ENCODE data around the gene NEK10.

The NEK10 gene

DNA sequence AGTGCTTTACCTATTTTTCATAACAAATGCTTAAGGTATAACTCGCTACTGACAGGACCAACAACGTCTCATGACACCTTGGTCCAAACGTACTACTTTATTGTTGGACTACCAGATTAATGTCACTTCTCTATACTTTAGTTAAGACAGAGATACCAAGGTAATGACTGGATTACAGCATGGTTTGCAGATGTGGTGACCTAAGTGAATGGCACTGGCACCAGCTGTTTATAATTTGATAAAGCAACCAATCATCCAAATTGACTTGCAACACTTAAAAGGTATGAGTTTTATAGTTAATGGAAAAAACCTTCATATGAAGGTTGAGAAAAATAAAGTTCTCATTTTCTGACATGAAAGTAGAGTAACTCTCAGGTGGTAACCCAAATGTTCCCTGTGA, 209.0 kb downstream of the NEK10 start:
- DNase-seq = no peak

DNA sequence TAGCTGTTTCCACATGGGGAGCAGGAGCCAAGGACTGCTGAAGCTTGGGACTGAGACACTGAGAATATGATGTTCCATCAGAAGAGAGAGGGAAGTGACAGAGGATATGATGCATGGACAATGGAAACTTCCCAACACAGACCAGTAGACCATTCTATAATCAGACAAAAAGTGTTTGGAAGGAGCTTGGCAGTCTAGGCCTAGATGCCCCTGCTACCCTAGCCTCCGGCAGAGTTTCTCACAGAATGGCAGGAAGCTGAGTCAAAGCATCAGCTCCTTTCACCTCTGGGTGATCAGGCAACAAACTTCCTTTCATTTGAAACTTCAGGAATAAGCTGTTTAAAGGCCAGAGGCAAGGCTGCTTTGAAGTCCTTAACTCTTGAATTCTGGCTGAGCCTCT, 222.0 kb downstream of the NEK10 start:
- no peak for DNase-seq

DNA sequence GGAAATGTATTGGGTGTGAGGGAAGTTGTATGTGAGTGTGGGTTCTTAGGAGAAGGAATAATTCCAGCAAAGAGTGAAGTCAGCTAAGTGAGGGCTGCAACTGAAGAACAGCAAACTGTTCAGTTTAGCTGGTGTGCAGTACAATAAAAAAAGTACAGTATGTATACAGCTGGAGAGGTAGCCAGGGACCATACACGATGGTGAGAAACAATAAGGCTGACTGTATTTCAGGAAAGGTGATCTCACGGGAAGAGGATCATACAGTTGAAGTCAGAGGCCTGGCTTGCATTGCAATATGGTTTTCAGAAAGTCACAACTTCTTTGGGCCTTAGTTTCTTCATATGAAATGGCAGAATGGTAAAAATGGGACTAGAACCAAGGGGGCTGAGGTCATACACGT, 222.4 kb downstream of the NEK10 start:
- DNase-seq = no peak

DNA sequence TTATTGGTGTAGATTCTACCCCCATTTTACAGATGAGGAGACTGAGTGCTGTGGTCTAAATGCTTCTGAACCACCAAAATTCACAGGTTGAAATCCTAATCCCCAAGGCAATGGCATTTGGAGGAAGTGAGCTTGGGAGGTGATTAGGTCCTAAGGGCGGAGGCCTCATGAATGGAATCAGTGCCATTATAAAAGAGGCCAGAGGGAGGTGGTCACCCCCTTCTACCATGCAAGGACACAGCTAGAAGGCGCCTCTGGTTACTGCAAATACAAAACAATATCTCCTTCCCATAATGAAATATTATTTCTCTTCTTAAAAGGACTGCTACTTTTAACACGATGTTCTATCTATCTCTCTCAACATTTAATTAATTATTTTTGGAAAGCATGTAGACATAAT, 223.5 kb downstream of the NEK10 start:
- no peak for DNase-seq

DNA sequence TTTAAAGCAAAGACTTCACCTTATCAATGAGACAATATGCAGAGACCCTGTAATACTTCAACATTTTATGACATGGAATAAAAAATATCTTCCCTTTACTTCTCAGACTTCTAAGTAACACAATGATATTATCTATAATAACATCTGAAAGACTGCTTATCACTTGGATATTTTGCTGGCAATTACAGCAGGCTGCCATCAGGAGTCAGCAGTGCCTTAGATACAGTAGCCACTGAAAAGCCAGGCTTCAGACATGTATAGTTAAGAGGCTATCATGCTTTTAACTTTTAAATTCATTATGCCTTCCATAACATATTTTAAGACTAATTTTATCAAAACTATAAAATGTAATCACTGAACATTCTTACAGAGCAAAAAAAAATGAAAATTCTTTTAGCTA, 227.5 kb downstream of the NEK10 start:
- DNase-seq = no peak

DNA sequence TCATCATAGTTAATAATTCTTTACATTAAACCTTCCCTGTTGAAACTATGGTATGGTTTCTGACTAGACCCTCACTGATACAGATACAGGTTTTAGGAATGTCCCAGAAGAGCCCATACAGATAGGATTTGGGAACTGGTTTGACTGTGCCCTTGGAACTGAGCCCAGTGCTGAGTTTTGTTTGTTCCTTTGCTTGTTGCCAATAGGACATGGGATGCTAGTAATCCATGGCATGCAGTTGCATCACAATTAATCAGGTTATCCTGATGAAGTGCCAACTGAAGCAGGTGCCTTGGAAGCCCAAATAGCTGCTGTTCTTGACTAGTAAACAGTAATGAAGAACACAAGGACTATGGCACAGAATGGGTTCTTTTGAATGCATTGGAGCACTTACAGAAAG, 230.6 kb downstream of the NEK10 start:
- DNase-seq = no peak

DNA sequence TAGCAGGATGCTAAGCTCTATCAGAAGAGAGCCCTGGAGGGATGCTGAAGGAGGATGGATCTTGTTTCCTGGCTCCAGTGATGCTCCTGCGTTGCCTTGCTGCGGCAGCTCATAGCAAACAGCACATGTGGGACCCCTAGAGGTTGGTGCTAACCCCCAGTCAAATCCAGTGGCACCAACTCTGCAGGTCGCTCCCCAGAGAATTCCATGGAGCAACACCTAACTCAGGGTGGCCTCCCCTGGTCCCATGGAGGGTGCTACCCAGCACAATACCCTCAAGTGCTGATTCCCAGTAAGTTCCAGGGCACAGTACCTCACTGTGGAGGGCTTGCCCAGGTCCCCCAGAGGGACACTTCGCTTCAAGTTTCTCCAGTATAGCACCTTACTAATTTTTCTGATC, 231.2 kb downstream of the NEK10 start:
- DNase-seq = no peak

DNA sequence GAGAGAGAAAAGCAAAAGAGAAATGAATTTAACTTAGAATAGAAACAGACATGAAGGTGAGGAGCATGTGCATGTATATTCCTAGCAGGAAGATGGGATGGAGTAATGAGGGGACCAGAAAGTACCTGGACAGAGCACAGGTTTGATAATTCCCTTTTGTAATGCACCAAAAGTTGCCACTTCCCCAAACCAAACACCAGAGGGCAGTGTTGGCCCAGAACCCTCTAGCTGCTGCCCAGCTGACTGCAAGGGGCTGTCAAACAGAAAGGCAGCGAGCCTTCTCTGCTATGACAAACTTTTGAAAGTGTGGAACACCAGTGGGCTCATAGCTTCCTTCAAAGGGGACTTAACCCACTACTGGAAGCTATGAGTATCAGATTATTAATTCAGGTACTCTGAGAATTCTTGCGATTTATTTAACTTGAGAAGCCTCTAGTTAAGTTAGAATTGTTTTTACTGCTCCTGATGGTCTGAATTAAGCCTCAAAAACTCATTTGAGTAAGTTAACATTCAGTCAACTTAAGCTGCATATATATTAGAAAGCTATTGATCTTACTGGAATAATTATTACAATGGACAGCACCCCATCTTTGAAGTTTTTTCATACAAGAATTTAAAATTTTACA, 234.9 kb downstream of the NEK10 start:
- peak; percentile 65 for DNase-seq

DNA sequence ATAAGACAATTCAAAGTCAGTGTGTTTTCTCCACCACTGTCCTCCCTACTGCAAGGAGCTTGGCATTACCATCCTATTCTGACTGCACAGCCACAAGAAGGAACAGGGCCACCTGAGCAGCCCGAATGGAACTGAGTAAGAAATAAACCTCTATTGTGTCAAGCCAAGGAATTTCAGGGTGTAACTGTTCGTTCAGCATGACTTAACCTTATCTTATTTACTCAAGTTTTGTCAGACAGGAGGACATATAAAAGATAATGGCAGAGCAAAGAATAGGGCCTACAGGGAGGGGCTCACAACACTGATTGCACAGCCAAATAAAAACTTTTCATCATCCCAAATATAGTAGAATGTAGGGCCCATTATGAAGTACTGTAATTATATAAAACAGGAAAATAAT, 236.1 kb downstream of the NEK10 start:
- DNase-seq = no peak

DNA sequence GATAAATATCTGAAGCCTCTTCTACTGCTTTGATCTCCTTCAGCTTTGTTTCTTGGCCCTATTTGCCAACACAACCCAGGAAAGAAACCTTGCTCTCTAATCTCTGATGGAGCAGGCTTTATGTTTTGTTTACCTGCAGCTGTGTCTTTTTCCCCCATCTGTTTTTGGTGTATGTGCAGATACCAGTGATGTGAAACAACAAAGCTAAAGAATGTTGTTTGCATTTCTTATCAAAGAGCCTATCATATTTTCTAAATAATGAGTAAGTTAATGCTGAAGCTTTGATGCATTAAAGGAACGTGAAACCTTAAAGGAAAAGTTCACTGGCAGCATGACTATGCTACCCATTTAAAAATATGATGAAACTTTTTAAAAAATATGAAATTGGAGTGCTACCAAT, 238.4 kb downstream of the NEK10 start:
- no peak for DNase-seq

DNA sequence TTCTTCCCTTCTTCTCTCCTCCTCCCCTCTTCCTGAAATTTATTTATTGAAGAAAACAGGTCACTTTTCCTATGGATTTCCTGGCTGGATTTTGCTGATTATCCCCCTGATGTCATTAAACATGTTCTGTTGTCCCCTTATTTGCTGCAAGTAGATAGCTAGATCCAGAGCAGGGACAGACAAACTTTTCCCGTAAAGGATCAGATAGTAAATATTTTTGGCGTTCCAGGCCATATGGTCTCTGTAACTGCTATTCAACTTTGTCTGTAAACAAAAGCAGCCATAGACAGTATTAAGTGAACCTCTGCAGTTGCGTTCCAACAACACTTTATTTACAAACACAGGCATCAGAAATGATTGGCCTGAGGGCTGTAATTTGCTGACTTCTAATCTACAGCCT, 241.3 kb downstream of the NEK10 start:
- no peak for DNase-seq

DNA sequence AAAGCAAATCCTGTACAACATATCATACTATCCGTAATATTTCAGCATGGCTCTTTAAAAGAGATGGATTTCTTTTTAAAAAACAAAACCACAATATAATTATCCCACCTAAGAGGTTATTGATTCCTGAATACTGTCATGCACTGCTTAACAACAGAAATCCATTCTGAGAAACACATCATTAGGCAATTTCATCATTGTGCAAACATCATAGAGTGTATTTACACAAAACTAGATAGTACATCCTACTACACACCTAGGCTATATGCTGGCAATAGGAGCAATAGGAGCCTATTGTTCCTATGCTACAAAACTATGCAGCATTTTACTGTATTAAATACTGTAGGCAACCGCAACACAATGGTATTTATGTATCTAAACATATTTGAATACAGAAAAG, 242.0 kb downstream of the NEK10 start:
- no peak for DNase-seq

DNA sequence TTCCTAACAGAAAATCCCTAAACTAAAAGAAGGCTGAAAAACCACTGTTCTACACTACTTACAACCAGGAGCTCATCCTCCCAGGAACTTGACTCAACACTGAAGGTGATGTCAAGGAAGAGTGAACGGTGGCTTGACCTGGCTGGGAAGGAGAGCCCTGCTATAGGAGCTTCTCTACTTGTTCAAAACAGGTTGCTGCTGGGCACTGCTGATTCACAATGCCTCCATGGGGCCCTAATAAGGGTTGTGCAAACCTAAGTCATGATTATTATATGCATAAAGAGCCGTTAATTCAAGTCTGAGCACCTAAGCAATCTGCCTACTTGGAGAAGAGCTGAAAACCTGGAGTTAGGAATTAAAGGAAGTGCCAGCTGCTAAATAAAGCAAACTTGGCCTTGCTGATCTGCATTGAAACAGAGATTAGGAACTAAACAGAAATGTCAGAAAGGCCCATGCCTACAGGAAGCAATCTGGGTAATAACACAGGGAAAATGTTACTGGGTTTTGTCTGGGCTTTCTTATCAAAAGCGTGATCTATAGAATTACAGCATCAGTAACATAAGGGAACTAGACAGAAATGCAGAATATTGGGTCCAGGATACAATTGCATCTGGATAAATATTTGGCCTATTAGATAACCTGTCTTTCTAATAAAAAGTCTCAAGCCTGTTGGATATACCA, 243.2 kb downstream of the NEK10 start:
- DNase-seq = no peak

DNA sequence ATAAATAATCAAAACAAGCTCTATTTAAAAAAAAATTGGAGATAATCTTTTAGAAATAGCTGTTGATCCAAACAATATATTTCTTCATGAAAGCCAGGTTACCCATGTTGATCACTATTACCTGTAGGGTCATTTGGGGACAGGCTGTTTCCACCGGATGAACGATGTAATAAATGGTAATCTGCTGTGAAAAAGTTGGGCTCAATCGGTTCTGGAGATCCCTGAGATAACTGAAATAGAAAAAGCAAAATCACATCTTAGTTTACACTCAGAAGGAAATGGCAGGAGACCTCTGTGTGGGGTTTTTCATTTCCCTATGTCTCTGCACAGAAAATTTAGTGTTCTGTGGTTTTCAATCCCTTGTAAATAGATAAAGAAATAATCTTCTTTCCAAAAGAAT, 249.5 kb downstream of the NEK10 start:
- DNase-seq = no peak

DNA sequence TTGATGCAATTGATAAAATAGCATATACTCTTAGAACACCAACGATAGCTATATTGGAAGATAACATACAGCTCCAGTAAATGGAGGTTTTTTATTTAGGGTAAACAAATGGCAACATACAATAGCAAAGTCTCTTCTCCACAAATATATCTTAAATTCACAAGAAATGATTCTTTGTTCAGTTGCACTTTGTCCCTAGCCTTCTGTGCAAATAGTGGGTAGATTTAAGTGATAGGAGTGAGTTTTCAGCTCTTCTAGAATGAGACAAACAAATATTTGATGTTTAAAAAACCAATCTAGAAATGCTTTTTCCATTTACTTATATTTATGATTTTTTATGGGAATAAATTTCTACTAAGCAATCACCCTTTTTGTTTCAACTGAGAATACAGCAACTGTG, 253.8 kb downstream of the NEK10 start:
- DNase-seq = no peak

DNA sequence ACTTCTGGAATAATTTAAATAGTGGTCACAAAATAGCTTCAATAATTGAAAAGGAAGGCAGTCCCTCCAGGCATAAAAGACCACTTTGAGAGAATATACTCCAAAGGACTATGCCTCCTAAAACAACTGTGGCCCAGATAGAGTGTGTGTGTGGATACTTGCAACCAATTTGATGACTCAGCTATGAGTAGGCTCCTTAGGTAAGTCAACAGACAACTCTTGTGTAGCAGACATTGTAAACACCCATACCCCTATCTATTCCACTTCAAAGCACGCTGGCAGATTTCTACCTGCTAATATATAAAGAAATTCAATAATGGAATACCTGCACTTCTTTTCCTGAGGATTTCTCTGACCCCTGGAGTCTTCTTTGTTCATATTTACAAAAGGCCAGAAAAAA, 254.5 kb downstream of the NEK10 start:
- no peak for DNase-seq

DNA sequence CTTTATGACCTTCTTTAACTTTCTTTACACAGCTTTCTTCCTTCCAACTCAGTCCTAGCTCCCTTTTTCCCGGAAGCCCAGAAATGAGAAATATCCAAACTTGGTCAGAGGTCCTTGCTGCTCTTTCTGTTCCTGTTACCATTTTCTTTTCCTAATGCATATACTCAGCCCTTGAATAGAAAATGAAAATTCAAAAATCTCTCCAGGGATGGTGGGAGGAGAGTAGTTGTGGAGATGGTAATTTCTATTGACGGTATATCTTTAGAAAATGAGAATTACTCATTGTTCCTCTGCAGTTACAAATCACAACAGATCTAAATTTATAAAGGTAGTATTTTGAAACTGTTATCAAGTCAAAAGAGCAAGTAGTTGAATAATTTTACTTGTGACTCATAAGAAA, 255.1 kb downstream of the NEK10 start:
- DNase-seq = no peak

DNA sequence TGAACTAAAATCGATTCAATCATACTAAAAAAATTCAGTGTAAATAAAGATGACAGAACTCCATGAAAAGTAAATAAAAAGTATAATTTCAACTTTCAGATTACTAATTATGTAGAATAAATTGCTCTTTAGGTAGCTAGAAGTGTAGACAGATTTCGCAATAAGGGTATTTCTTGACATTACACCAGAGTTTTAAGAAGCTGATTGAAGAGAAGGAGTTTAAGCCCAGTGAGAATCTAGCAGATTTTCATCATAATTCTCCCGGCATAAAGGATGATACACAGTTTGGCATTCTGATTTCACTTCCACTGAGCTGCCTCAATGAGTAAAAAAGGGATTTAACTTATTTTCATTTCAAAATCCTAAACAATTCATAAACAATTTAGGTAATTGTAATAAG, 259.2 kb downstream of the NEK10 start:
- DNase-seq = no peak

DNA sequence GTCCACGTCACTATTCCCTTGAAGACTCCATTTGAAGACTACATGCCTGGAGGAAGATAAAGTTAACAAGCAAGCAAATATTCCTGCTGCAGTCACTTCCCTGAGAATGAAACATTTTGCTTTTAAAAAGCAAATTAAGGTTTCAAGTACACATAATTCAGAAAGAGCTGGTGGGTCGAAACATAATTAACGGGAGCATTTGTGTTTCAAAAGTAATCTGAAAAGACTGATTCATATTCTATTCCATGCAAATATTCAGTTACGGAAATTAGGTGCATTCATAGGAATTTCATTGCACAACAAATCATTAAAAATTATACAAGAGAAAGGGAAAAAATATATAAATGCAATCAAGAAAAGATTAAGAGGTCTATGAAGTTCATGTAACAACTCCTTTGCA, 260.9 kb downstream of the NEK10 start:
- no peak for DNase-seq

DNA sequence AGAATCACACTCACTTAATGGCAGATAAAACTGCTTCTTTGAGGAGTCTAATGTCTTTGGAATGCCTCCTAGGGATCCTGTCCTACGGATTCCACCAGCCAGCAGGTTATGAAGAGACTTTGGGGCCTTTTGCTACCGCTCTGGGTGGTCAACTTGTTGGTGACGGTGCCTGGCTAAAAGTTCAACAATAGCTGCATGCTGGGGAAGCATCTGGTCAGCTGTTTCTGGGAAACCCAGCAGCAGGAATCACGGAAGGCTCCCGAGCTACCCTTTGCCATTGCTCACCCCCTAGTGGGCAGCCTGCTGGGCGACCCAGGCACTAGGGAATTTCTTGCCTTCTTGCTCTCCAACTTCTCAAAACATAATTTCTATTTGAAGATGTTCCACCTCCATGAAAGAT, 263.3 kb downstream of the NEK10 start:
- DNase-seq = no peak

DNA sequence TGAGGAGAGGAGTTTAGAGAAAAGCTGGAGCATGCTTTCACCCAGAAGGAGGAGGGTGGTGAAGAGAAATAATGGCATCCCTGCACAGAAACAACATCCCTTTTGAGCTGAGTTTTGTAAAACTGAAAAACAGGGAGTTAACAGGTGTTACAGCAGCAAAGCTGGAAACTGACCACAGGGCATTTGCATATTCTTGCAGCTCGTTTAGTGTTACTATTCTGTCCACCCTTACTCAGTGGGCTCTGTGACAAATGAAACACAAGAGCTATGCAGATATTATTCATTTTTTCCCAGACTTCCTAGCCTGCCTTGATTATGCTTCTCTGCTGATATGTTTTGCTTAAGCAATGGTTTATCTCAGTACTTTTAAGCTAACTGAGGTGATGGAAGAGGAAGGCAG, 272.0 kb downstream of the NEK10 start:
- DNase-seq = no peak

DNA sequence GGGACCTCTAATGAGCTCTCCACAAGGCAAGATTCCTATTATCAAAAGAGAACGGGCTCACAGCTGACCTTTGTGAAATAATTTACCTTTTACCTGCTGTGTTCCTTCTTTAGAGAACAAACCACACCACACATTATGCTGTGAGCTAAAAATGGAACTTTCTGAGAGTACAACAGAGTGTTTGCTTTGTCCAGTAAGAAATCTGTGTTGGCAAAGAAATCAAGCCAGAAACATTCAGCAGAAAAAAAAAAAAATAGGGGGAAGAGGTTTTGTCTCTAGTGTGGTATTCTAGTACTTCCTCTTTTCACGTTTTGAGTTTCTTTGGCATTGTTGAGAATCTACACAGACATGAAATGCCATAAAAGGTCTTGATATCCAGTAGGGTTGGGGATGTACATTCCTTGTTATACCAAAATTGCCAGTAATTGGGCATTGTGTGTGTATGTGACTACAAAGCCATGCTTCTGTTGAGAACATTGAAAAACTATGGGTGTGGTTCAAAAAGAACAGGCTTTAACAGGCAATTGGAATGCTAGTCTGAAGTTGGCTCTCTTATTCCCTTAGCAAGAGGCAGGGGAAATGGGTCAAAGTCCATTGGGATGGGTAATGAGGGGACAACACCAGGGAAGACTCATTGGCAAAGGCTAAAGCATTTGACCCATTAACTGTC, 273.5 kb downstream of the NEK10 start:
- DNase-seq = no peak

DNA sequence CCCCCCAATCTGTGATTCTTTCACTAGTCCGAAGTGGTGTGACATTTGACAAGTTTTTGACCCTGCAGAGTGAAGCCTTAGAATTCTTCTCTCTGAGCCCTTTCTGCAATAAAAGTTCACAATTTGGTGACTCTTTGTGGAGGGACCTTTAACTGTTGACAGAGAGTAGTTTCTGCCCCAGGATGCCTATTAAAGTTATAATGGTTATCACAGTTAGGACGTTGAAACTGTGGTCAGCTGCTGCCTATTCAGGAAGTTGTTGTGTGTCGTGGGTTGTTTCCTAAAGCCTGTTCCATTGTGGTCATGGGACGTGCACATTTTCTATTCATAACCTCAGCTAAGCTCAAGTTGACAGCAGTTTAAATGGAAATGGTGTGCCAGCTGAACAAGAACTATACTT, 274.5 kb downstream of the NEK10 start:
- no peak for DNase-seq

DNA sequence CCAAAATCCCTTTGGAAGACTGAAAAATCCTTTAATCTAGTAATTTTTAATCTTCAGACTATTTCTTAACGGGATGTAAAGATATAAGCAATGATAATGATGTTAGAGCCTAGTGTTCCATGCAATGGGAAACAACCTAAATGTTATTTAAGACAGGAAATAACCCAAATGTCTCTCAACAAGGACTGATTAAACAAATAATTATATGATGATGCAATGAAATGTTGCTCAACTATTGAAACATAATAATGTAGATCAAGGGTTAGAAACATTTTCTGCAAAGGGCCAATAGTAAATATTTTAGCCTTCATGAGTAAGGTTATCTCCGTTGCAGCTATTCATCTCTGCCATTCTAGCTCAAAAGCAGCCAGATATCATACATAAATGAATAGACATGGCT, 275.4 kb downstream of the NEK10 start:
- DNase-seq = no peak
